Rectal smooth muscle tissue (tissue), 1 donor: ENCODE results near the gene SH3RF2.

Source experiments
- H3K27ac ChIP-seq: one replicate; pipeline ENCODE4 v1.7.0; 2013; ENCODE audit warnings: low read depth, low read length, inconsistent platforms
- H3K27me3 ChIP-seq: one replicate; pipeline ENCODE4 v1.7.0; 2013; ENCODE audit warnings: low read length; ENCODE audit not compliant: control insufficient read depth, insufficient read depth
- H3K36me3 ChIP-seq: one replicate; pipeline ENCODE4 v1.7.0; 2013; ENCODE audit warnings: low read length; ENCODE audit not compliant: control insufficient read depth, insufficient read depth
- H3K4me1 ChIP-seq: one replicate; pipeline ENCODE4 v1.7.0; 2013; ENCODE audit warnings: low read length; ENCODE audit not compliant: control insufficient read depth, insufficient read depth
- H3K4me3 ChIP-seq: one replicate; pipeline ENCODE4 v1.7.0; 2013; ENCODE audit warnings: low read length
- H3K9ac ChIP-seq: one replicate; pipeline ENCODE4 v1.7.0; 2013; ENCODE audit warnings: low read length

The SH3RF2 gene

GRCh38 chr5:146069780-146070099 is 133.4 kb downstream of the SH3RF2 start:
- H3K4me3 ChIP-seq, result no peak overlapping the region
- H3K9ac ChIP-seq, result no peak overlapping the region
- H3K27me3 ChIP-seq, result no peaks in the 10 kb centered on the region
- H3K4me1 ChIP-seq, result no peaks in the 10 kb centered on the region
- H3K36me3 ChIP-seq, result no peaks in the 10 kb centered on the region
- no peak overlapping the region for H3K27ac ChIP-seq

- Histone ChIP-seq H3K27me3 (no peaks in the 10 kb centered on the region), H3K27ac (no peak overlapping the region), H3K4me3 (no peak overlapping the region), H3K9ac (no peak overlapping the region), H3K36me3 (no peaks in the 10 kb centered on the region), H3K4me1 (no peaks in the 10 kb centered on the region)
Observed at GRCh38 chr5:146070746-146071145, 134.4 kb downstream of the SH3RF2 start.

GRCh38 chr5:146071171-146071570 is 134.8 kb downstream of the SH3RF2 start:
- no peaks in the 10 kb centered on the region for H3K4me1 ChIP-seq
- no peak overlapping the region for H3K9ac ChIP-seq
- H3K27ac ChIP-seq, result no peak overlapping the region
- H3K36me3 ChIP-seq, result no peaks in the 10 kb centered on the region
- no peaks in the 10 kb centered on the region for H3K27me3 ChIP-seq
- no peak overlapping the region for H3K4me3 ChIP-seq

GRCh38 chr5:146072595-146072994 is 136.2 kb downstream of the SH3RF2 start:
- Histone ChIP-seq H3K4me3 (no peak overlapping the region), H3K27ac (no peak overlapping the region), H3K9ac (no peak overlapping the region), H3K36me3 (no peaks in the 10 kb centered on the region), H3K27me3 (no peaks in the 10 kb centered on the region), H3K4me1 (no peaks in the 10 kb centered on the region)

- Histone ChIP-seq H3K9ac (no peak overlapping the region), H3K27ac (no peak overlapping the region), H3K36me3 (no peaks in the 10 kb centered on the region), H3K27me3 (no peaks in the 10 kb centered on the region), H3K4me1 (no peaks in the 10 kb centered on the region), H3K4me3 (no peak overlapping the region)
Observed at GRCh38 chr5:146073239-146073900, 137.0 kb downstream of the SH3RF2 start.

GRCh38 chr5:146076028-146076427 is 139.7 kb downstream of the SH3RF2 start:
- H3K27ac ChIP-seq, result no peak overlapping the region

GRCh38 chr5:146076455-146076854 is 140.1 kb downstream of the SH3RF2 start:
- Histone ChIP-seq H3K27me3 (no peaks in the 10 kb centered on the region), H3K9ac (no peak overlapping the region), H3K4me3 (no peak overlapping the region), H3K36me3 (no peaks in the 10 kb centered on the region), H3K4me1 (no peaks in the 10 kb centered on the region), H3K27ac (no peak overlapping the region)

More at GRCh38 chr5:146076028-146076427, 139.7 kb downstream of the SH3RF2 start:
- no peaks in the 10 kb centered on the region for H3K4me1 ChIP-seq
- no peak overlapping the region for H3K4me3 ChIP-seq
- H3K9ac ChIP-seq, result no peak overlapping the region
- H3K27me3 ChIP-seq, result no peaks in the 10 kb centered on the region
- H3K36me3 ChIP-seq, result no peaks in the 10 kb centered on the region

GRCh38 chr5:146078566-146078965 is 142.2 kb downstream of the SH3RF2 start:
- H3K36me3 ChIP-seq, result no peaks in the 10 kb centered on the region
- no peak overlapping the region for H3K9ac ChIP-seq
- H3K4me3 ChIP-seq, result no peak overlapping the region
- H3K27me3 ChIP-seq, result no peaks in the 10 kb centered on the region
- no peak overlapping the region for H3K27ac ChIP-seq
- no peaks in the 10 kb centered on the region for H3K4me1 ChIP-seq

GRCh38 chr5:146079695-146080373 is 143.5 kb downstream of the SH3RF2 start:
- Histone ChIP-seq H3K4me1 (no peaks in the 10 kb centered on the region), H3K36me3 (no peaks in the 10 kb centered on the region), H3K27ac (no peak overlapping the region), H3K27me3 (no peaks in the 10 kb centered on the region), H3K9ac (no peak overlapping the region), H3K4me3 (no peak overlapping the region)

GRCh38 chr5:146081556-146081955 is 145.2 kb downstream of the SH3RF2 start:
- Histone ChIP-seq H3K27me3 (no peaks in the 10 kb centered on the region), H3K4me1 (no peaks in the 10 kb centered on the region), H3K4me3 (no peak overlapping the region), H3K9ac (no peak overlapping the region), H3K36me3 (no peaks in the 10 kb centered on the region), H3K27ac (no peak overlapping the region)

- Histone ChIP-seq H3K36me3 (no peaks in the 10 kb centered on the region), H3K4me1 (no peaks in the 10 kb centered on the region), H3K27me3 (no peaks in the 10 kb centered on the region), H3K27ac (no peak overlapping the region), H3K9ac (no peak overlapping the region), H3K4me3 (no peak overlapping the region)
Observed at GRCh38 chr5:146082798-146083197, 146.4 kb downstream of the SH3RF2 start.

- Histone ChIP-seq H3K27ac (no peak overlapping the region), H3K36me3 (no peaks in the 10 kb centered on the region), H3K9ac (no peak overlapping the region), H3K4me1 (no peaks in the 10 kb centered on the region), H3K4me3 (no peak overlapping the region), H3K27me3 (no peaks in the 10 kb centered on the region)
Observed at GRCh38 chr5:146084376-146084775, 148.0 kb downstream of the SH3RF2 start.

GRCh38 chr5:146088098-146088497 is 151.7 kb downstream of the SH3RF2 start:
- Histone ChIP-seq H3K27me3 (no peaks in the 10 kb centered on the region), H3K36me3 (no peaks in the 10 kb centered on the region), H3K27ac (no peak overlapping the region), H3K9ac (no peak overlapping the region), H3K4me1 (no peaks in the 10 kb centered on the region), H3K4me3 (no peak overlapping the region)
